Natural killer cell (primary cell): ENCODE results near the gene CUL7. TPM values are rescaled to one million over a fixed set of nuclear protein-coding genes. Genes with fewer than 3 reads are reported as not detected.

ENCODE experiments used
- ATAC-seq, 3 donors: fragments of 150-1000 bp in 2 of 3; fragments of 200-7000 bp in 1 of 3; cut with Tn5 transposase; 1 replicate in 1 of 3; 2 replicates in 2 of 3; pipeline ENCODE4 v1.10.0; 2021; ENCODE audit warnings: mild to moderate bottlenecking in 2 of 3, moderate library complexity in 2 of 3
- DNase-seq, 2 donors: peaks; one replicate each; pipeline versions ENCODE4 v3.0.0 to v3.0.0-alpha.2; 2013 to 2021; ENCODE audit warnings: mixed read lengths in 1 of 2
- H3K27ac ChIP-seq: one replicate; pipeline ENCODE4 v1.5.1; 2013; ENCODE audit warnings: mild to moderate bottlenecking, low read length
- H3K27me3 ChIP-seq: one replicate; pipeline ENCODE4 v1.6.1; 2013; ENCODE audit warnings: low read length; ENCODE audit not compliant: control insufficient read depth, insufficient read depth
- H3K36me3 ChIP-seq: one replicate; pipeline ENCODE4 v1.6.1; 2013; ENCODE audit warnings: low read length; ENCODE audit not compliant: control insufficient read depth, insufficient read depth
- H3K4me1 ChIP-seq: one replicate; pipeline ENCODE4 v1.6.1; 2013; ENCODE audit warnings: low read length; ENCODE audit not compliant: control insufficient read depth, insufficient read depth
- H3K4me3 ChIP-seq: one replicate; pipeline ENCODE4 v1.5.1; 2013; ENCODE audit warnings: low read length
- H3K9me3 ChIP-seq: one replicate; pipeline ENCODE4 v1.6.1; 2013; ENCODE audit warnings: low read length; ENCODE audit not compliant: control insufficient read depth, insufficient read depth
- H3K27ac Mint-ChIP-seq, 2 donors: one replicate each; pipeline ENCODE4 v1.8.0; 2022; ENCODE audit warnings: mild to moderate bottlenecking in 2 of 2, mixed read lengths in 2 of 2, moderate library complexity in 1 of 2
- H3K27me3 Mint-ChIP-seq, 2 donors: one replicate each; pipeline ENCODE4 v1.8.0; 2022; ENCODE audit warnings: low read depth in 2 of 2, mixed read lengths in 2 of 2
- H3K36me3 Mint-ChIP-seq: one replicate; pipeline ENCODE4 v1.8.0; 2022; ENCODE audit warnings: mixed read lengths
- H3K4me1 Mint-ChIP-seq, 2 donors: one replicate each; pipeline ENCODE4 v1.8.0; 2022; ENCODE audit warnings: mixed read lengths in 2 of 2
- H3K4me3 Mint-ChIP-seq: one replicate; pipeline ENCODE4 v1.8.0; 2022; ENCODE audit warnings: mild to moderate bottlenecking, moderate library complexity, mixed read lengths
- H3K9me3 Mint-ChIP-seq, 2 donors: one replicate each; pipeline ENCODE4 v1.8.0; 2022; ENCODE audit warnings: mixed read lengths in 2 of 2
- WGBS: methylation state at CpG from one replicate; pipeline ENCODE4 v1.1.7; 2013; ENCODE audit warnings: missing lambda C conversion rate; ENCODE audit not compliant: insufficient coverage; 5-methylcytosine and 5-hydroxymethylcytosine counted together
- intact Hi-C: fragments of 100-400 bp; cut with micrococcal nuclease; formaldehyde crosslinking; loops from one replicate; pipeline ENCODE4 v1.14.2; 2022
- total RNA-seq, 4 donors: library from RNA; stranded (reverse); fragments of 120-200 nt in 1 of 4; gene quantifications; one replicate each; pipeline versions ENCODE4 v1.2.3 to v1.2.4, GENCODE V29; 2013 to 2022
- TF ChIP-seq, protein P1 (sequence below): fragments of 200-600 bp; IDR thresholded peaks from one replicate; pipeline ENCODE4 v1.8.0; 2022; ENCODE audit warnings: antibody characterized with exemption

CUL7 gene
- total RNA-seq, 3 donors from 2014 or later (not counting 1 experiment from before 2014, with no cell fraction given) = 9.6 to 10.1 (median 9.9) TPM

GRCh38 chr6:42989923-42990322, 63.7 kb downstream of the CUL7 start:
- TF ChIP-seq, protein P1, sequence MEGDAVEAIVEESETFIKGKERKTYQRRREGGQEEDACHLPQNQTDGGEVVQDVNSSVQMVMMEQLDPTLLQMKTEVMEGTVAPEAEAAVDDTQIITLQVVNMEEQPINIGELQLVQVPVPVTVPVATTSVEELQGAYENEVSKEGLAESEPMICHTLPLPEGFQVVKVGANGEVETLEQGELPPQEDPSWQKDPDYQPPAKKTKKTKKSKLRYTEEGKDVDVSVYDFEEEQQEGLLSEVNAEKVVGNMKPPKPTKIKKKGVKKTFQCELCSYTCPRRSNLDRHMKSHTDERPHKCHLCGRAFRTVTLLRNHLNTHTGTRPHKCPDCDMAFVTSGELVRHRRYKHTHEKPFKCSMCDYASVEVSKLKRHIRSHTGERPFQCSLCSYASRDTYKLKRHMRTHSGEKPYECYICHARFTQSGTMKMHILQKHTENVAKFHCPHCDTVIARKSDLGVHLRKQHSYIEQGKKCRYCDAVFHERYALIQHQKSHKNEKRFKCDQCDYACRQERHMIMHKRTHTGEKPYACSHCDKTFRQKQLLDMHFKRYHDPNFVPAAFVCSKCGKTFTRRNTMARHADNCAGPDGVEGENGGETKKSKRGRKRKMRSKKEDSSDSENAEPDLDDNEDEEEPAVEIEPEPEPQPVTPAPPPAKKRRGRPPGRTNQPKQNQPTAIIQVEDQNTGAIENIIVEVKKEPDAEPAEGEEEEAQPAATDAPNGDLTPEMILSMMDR = no peak
- H3K27ac Mint-ChIP-seq = no peak overlapping the region

DNA sequence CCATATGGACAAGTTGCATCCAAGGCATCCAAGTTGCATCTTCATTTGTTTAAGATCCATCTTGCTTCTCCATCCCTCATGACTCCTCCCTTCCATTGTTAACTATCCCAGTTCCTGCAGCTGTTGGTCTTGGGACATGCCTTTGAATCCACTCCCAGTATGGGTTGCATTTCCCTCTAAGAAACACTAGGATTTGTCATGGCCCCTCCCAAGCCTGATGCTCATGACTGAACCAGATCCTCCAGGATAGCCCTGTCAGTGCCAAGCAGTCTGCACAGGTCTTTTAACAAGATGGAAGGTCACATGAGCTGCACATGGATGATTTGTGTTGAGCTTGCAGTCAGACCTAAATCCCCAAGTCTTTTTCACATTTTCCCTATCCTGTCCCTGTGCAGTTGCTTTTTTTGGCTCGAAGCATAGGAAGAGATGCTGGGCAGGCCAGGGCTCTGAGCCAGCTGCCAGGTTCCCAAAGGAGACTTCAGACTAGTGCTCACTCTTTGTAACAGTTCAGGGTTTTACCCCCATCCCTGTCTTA, 65.1 kb downstream of the CUL7 start:
- Histone ChIP-seq H3K4me3 (no peak overlapping the region), H3K4me1 (peaks cover 24% of the 10 kb centered on the region), H3K27me3 (no peaks in the 10 kb centered on the region), H3K36me3 (peaks cover 12% of the 10 kb centered on the region), H3K9me3 (no peaks in the 10 kb centered on the region), H3K27ac (no peak overlapping the region)
- ATAC-seq (no peak), DNase-seq (no peak)
- Mint-ChIP-seq H3K4me1 (peaks cover 46 to 48% of the 10 kb centered on the region in 2 donors), H3K27me3 (no peaks in the 10 kb centered on the region), H3K36me3 (no peaks in the 10 kb centered on the region), H3K27ac (no peak overlapping the region), H3K4me3 (peak overlapping the region; percentile 7), H3K9me3 (no peaks in the 10 kb centered on the region)
- WGBS = 94% methylated on average over 1 of the region's 1 CpG
- intact Hi-C loops = no loop called here
- TF ChIP-seq, protein P1 = no peak

More at GRCh38 chr6:42989923-42990322, 63.7 kb downstream of the CUL7 start:
- no peaks in the 10 kb centered on the region for H3K9me3 ChIP-seq
- intact Hi-C loops = no loop called here
- ATAC-seq (no peak), DNase-seq (no peak)
- H3K36me3 Mint-ChIP-seq = no peaks in the 10 kb centered on the region
- H3K27me3 ChIP-seq = no peaks in the 10 kb centered on the region
- H3K36me3 ChIP-seq = peaks cover 12% of the 10 kb centered on the region
- H3K27ac ChIP-seq = no peak overlapping the region
- H3K4me3 Mint-ChIP-seq = no peak overlapping the region
- H3K4me1 ChIP-seq = peaks cover 16% of the 10 kb centered on the region
- peaks cover 40% of the 10 kb centered on the region in 2 donors for H3K4me1 Mint-ChIP-seq
- H3K27me3 Mint-ChIP-seq = no peaks in the 10 kb centered on the region
- 98% methylated on average over 5 of the region's 5 CpGs for WGBS
- H3K9me3 Mint-ChIP-seq = no peaks in the 10 kb centered on the region
- no peak overlapping the region for H3K4me3 ChIP-seq

Other genes starting within 250 kb of the CUL7 start
- gene RPL7L1, start 174.2 kb downstream of the CUL7 start, total RNA-seq = 10 to 100 TPM; 66.9 to 67.2 (median 66.9) TPM
- gene PTCRA, start 137.8 kb downstream of the CUL7 start, total RNA-seq = 1 to 10 TPM in 2 of 3 donors, not detected in 1; 3.7 to 4.7 TPM
- 10 to 100 TPM; 52.4 to 71.2 (median 59.8) TPM for gene CNPY3, start 124.4 kb downstream of the CUL7 start, total RNA-seq
- gene GNMT, start 93.1 kb downstream of the CUL7 start, total RNA-seq = 1 to 10 TPM; 2.0 to 2.8 (median 2.6) TPM
- 10 to 100 TPM in 1 of 3 donors, 1 to 10 TPM in 2; 8.2 to 13.6 (median 9.9) TPM for gene PEX6, start 74.7 kb downstream of the CUL7 start, total RNA-seq
- 10 to 100 TPM; 30.5 to 49.1 (median 40.1) TPM for gene PPP2R5D, start 69.3 kb downstream of the CUL7 start, total RNA-seq
- 10 to 100 TPM; 29.6 to 34.3 (median 34.2) TPM for gene MEA1, start 39.9 kb downstream of the CUL7 start, total RNA-seq
- gene KLHDC3, start 39.6 kb downstream of the CUL7 start, total RNA-seq = 10 to 100 TPM; 52.7 to 60.9 (median 53.7) TPM
- gene RRP36, start 32.2 kb downstream of the CUL7 start, total RNA-seq = 10 to 100 TPM; 33.1 to 43.9 (median 38.7) TPM
- 10 to 100 TPM; 33.4 to 38.4 (median 33.9) TPM for gene MRPL2, start 5.6 kb upstream of the CUL7 start, total RNA-seq
- gene KLC4, start 5.8 kb upstream of the CUL7 start, total RNA-seq = 10 to 100 TPM; 35.9 to 39.4 (median 37.4) TPM
- gene PTK7, start 22.5 kb upstream of the CUL7 start, total RNA-seq = 1 to 10 TPM; 1.7 to 5.6 (median 2.8) TPM
- 10 to 100 TPM; 31.6 to 33.0 (median 32.0) TPM for gene SRF, start 117.4 kb upstream of the CUL7 start, total RNA-seq
- 10 to 100 TPM; 73.1 to 85.7 (median 73.9) TPM for gene CUL9, start 128.3 kb upstream of the CUL7 start, total RNA-seq
- gene DNPH1, start 175.6 kb upstream of the CUL7 start, total RNA-seq = 10 to 100 TPM in 1 of 3 donors, 1 to 10 TPM in 2; 6.1 to 10.2 (median 8.0) TPM
- under 1 TPM in 1 of 3 donors, not detected in 2; 0.07 TPM for gene TTBK1, start 189.6 kb upstream of the CUL7 start, total RNA-seq
- not detected for gene SLC22A7, start 244.4 kb upstream of the CUL7 start, total RNA-seq